ENCODE results near the gene TSPAN7. TPM values are rescaled to one million over a fixed set of nuclear protein-coding genes. Genes with fewer than 3 reads are reported as not detected.

TSPAN7 gene
- total RNA-seq, 2 donors from 2014 or later = 8.6 to 18.8 TPM

DNA sequence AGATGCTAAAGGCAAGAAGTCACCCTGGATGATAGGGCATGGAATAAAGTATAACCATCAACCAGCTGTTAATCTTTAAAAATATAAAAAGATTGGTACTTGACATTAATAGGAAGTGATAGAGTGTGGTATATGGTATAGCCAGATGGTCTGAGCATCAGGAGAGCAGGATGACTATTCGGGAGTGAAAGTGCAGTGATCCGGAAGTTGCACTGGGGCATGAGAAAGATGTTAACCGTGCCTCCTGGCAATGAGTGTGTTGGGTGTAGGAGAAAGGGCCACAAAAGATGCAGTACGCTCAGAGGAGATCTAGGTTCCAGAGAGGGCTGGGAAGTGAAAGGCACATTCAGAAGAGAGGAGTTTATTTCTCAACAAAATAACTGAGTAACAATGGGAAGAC, 65.0 kb downstream of the TSPAN7 start:
- no peak for DNase-seq
- Histone ChIP-seq H3K4me1 (no peaks in the 10 kb centered on the region), H3K4me3 (no peak overlapping the region), H3K27me3 (no peaks in the 10 kb centered on the region), H3K9me3 (no peaks in the 10 kb centered on the region), H3K36me3 (replicated peaks in 1 of 2; ENCODE audit: insufficient read depth in 1 of 2, low read depth in 2 of 2) (no peaks in the 10 kb centered on the region), H3K27ac (no peak overlapping the region)
- TF ChIP-seq, protein P1, sequence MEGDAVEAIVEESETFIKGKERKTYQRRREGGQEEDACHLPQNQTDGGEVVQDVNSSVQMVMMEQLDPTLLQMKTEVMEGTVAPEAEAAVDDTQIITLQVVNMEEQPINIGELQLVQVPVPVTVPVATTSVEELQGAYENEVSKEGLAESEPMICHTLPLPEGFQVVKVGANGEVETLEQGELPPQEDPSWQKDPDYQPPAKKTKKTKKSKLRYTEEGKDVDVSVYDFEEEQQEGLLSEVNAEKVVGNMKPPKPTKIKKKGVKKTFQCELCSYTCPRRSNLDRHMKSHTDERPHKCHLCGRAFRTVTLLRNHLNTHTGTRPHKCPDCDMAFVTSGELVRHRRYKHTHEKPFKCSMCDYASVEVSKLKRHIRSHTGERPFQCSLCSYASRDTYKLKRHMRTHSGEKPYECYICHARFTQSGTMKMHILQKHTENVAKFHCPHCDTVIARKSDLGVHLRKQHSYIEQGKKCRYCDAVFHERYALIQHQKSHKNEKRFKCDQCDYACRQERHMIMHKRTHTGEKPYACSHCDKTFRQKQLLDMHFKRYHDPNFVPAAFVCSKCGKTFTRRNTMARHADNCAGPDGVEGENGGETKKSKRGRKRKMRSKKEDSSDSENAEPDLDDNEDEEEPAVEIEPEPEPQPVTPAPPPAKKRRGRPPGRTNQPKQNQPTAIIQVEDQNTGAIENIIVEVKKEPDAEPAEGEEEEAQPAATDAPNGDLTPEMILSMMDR (IDR thresholded peaks at IDR 0.05) = no peak
- TF ChIP-seq POLR2A (IDR thresholded peaks at IDR 0.05) = no peak
- WGBS, 2 donors = 81 to 85% methylated on average over 4 of the region's 4 CpGs
- intact Hi-C loops (cut with DNase I) = no loop called here
- no peak for ATAC-seq

DNA sequence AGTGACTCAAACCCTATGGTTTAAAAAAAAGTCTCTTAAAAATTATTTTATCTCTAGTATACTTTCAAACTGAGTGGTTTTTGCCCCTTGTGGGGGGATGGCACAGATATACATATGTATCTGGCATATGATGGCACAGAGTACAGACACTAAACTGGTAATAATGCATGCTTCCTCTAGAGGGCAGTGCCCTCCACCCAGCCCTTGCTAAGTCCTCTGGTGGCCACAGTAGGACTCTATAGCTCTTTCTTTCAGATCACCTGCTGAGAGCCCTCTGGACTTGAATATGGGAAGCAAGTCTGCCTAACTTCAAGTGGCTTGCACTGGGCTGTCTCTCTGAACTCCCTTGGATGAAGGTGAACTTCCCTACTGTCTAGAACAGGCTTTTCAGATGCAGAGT, 66.3 kb downstream of the TSPAN7 start:
- Histone ChIP-seq H3K36me3 (replicated peaks in 1 of 2; ENCODE audit: insufficient read depth in 1 of 2, low read depth in 2 of 2) (no peaks in the 10 kb centered on the region), H3K4me1 (no peaks in the 10 kb centered on the region), H3K27ac (no peak overlapping the region), H3K27me3 (no peaks in the 10 kb centered on the region), H3K9me3 (no peaks in the 10 kb centered on the region), H3K4me3 (no peak overlapping the region)
- TF ChIP-seq POLR2A (IDR thresholded peaks at IDR 0.05) = no peak
- TF ChIP-seq, protein P1 (IDR thresholded peaks at IDR 0.05) = peak; percentile 33 to 78 (median 43)
- intact Hi-C loops (cut with DNase I) = no loop called here
- ATAC-seq (peak; percentile 58), DNase-seq (peak; percentile 14 to 40 (median 15))

DNA sequence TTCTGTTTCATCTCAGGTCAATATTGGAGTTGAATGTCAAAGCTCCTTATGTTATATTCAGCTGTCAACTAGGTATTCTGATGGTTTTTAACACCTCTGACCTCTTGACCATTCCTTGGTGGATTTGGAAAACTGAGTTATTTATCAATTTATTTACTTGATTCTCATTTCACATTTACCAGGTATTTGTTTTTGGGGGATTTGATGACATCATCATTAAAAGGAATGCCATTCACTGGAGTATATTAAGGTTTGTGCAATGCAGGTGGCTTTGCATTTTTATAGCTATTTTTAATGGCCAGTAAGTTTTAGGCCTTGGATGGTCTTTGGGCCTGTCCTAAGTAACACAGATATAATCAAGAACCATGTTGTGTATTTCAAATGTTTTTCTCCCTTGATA, 67.2 kb downstream of the TSPAN7 start:
- Histone ChIP-seq H3K36me3 (replicated peaks in 1 of 2; ENCODE audit: insufficient read depth in 1 of 2, low read depth in 2 of 2) (no peaks in the 10 kb centered on the region), H3K27ac (no peak overlapping the region), H3K9me3 (no peaks in the 10 kb centered on the region), H3K4me1 (no peaks in the 10 kb centered on the region), H3K27me3 (no peaks in the 10 kb centered on the region), H3K4me3 (no peak overlapping the region)
- intact Hi-C loops (cut with DNase I) = no loop called here
- DNase-seq = no peak
- TF ChIP-seq, protein P1 (IDR thresholded peaks at IDR 0.05) = no peak
- no peak for TF ChIP-seq POLR2A (IDR thresholded peaks at IDR 0.05)
- no peak for ATAC-seq

DNA sequence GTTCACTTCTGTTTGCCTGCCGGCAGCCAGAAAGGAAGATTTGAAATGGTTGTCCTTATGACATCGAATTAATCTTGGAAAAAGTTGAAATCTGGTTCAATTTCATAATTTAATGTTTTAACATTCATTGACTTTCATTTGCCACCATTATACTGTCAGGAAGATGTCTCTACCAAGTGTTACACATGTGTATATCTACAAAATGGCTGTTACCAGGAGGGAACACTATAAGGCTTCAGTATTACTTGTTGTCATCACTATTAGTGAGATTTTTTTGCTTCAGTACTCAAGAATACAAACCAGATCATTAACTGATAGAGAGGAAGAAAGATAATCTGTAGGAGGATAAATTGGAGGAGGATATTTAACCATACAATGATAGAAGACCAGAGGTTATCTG, 71.2 kb downstream of the TSPAN7 start:
- ATAC-seq (no peak), DNase-seq (no peak)
- intact Hi-C loops (cut with DNase I) = no loop called here
- no peak overlapping the region for H3K4me3 ChIP-seq
- no peak overlapping the region for H3K27ac ChIP-seq
- no peaks in the 10 kb centered on the region for H3K9me3 ChIP-seq
- H3K27me3 ChIP-seq = no peaks in the 10 kb centered on the region
- TF ChIP-seq POLR2A (IDR thresholded peaks at IDR 0.05) = no peak
- TF ChIP-seq, protein P1 (IDR thresholded peaks at IDR 0.05) = no peak
- 66 to 80% methylated on average over 2 of the region's 2 CpGs for WGBS, 2 donors
- H3K36me3 ChIP-seq (replicated peaks in 1 of 2; ENCODE audit: insufficient read depth in 1 of 2, low read depth in 2 of 2) = no peaks in the 10 kb centered on the region
- H3K4me1 ChIP-seq = peaks cover 14% of the 10 kb centered on the region

DNA sequence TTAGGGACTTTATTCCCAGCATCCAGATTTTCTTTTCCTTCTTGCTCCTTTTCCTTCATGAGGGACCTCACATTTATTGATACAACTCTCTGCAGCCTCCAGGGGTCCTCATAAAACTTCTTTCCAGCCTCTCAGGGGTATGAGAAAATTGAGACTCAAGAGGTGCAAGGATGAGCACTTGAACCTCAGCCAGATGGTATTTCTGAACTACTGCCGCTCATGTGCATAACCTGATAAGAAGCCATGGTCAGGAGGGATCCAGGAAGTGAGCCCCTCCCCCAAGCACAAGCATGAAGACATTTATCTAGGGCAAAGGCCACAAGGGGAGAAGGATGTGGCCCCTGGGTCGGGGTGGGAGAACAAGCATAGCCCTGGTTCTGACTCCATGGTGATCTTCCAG, 73.3 kb downstream of the TSPAN7 start:
- WGBS, 2 donors = 63% methylated on average over 1 of the region's 2 CpGs; no CpG with 5 or more reads in 1 of the 2 donors
- H3K4me1 ChIP-seq = peaks cover 18% of the 10 kb centered on the region
- no peak for TF ChIP-seq POLR2A (IDR thresholded peaks at IDR 0.05)
- TF ChIP-seq, protein P1 (IDR thresholded peaks at IDR 0.05) = no peak
- H3K27me3 ChIP-seq = no peaks in the 10 kb centered on the region
- DNase-seq (no peak), ATAC-seq (no peak)
- H3K27ac ChIP-seq = no peak overlapping the region
- H3K9me3 ChIP-seq = no peaks in the 10 kb centered on the region
- H3K36me3 ChIP-seq (replicated peaks in 1 of 2; ENCODE audit: insufficient read depth in 1 of 2, low read depth in 2 of 2) = no peaks in the 10 kb centered on the region
- H3K4me3 ChIP-seq = no peak overlapping the region
- intact Hi-C loops (cut with DNase I) = no loop called here
